ENCODE data around the gene SCAMP3.
"Not testable (repeated sequence)": the region's sequence is repeated elsewhere in the genome, so short reads cannot be mapped to it uniquely, and the experiment has no call there.

DNA sequence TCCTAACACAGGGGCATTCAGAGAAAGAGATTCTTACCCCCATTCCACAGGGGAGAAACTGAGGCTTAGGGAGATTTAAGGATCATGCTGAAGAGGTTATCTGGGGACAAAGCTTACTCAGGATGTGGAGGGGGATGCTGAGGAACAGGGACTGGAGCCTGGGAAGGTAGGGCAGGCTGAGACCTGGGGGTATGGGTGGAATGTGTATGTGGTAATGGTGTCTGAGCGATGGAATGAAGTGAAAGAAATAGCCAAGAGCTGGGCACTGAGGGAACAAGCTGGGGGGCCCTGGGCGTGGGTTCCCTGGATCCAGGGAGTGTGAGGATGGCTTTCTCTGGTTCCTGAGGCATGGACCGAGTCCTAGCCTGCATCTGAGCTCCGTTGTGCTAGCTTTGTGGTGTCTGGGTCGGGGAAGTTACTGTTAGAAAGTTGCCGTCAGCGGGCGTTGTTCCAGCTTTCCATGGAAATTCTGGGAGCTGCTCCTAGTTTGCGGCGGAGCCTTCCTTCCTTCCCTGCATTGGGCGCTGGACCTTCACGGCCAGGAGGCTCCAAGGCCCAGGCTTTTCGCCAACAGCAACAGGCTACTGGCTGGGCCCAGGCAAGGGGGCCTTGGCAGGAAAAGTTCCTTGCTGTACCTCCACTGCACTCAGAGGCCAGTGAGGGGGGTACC, 50.6 kb downstream of the SCAMP3 start:
- TF ChIP-seq, protein P1, sequence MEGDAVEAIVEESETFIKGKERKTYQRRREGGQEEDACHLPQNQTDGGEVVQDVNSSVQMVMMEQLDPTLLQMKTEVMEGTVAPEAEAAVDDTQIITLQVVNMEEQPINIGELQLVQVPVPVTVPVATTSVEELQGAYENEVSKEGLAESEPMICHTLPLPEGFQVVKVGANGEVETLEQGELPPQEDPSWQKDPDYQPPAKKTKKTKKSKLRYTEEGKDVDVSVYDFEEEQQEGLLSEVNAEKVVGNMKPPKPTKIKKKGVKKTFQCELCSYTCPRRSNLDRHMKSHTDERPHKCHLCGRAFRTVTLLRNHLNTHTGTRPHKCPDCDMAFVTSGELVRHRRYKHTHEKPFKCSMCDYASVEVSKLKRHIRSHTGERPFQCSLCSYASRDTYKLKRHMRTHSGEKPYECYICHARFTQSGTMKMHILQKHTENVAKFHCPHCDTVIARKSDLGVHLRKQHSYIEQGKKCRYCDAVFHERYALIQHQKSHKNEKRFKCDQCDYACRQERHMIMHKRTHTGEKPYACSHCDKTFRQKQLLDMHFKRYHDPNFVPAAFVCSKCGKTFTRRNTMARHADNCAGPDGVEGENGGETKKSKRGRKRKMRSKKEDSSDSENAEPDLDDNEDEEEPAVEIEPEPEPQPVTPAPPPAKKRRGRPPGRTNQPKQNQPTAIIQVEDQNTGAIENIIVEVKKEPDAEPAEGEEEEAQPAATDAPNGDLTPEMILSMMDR (conservative IDR thresholded peaks at IDR 0.05; ENCODE audit: low read length) = not testable (repeated sequence)
- not testable (repeated sequence) for TF ChIP-seq EZH2phosphoT487 (IDR thresholded peaks at IDR 0.05; ENCODE audit: borderline replicate concordance)

Measured in Loucy (cell line).